ENCODE results near the gene COL1A2.

The COL1A2 gene

GRCh38 chr7:94414980-94415379, 20.3 kb downstream of the COL1A2 start:
- Histone ChIP-seq H3K4me1 (ENCODE audit: control insufficient read depth in 1 of 2, insufficient read depth in 1 of 2, low read depth in 1 of 2, low read length in 1 of 2) (no peaks in the 10 kb centered on the region), H3K27ac (no peak overlapping the region), H3K4me3 (ENCODE audit: low read depth in 1 of 2, low read length in 1 of 2) (no peak overlapping the region), H3K27me3 (no peaks in the 10 kb centered on the region), H3K36me3 (no peaks in the 10 kb centered on the region), H3K9me3 (no peaks in the 10 kb centered on the region)
- TF ChIP-seq CTCF (IDR thresholded peaks at IDR 0.05) = no peak

- Histone ChIP-seq H3K4me3 (ENCODE audit: low read depth in 1 of 2, low read length in 1 of 2) (no peak overlapping the region), H3K9me3 (no peaks in the 10 kb centered on the region), H3K27me3 (no peaks in the 10 kb centered on the region), H3K27ac (no peak overlapping the region), H3K36me3 (no peaks in the 10 kb centered on the region), H3K4me1 (ENCODE audit: control insufficient read depth in 1 of 2, insufficient read depth in 1 of 2, low read depth in 1 of 2, low read length in 1 of 2) (no peaks in the 10 kb centered on the region)
- TF ChIP-seq CTCF (IDR thresholded peaks at IDR 0.05) = no peak
Observed at GRCh38 chr7:94417306-94417705, 22.6 kb downstream of the COL1A2 start.

GRCh38 chr7:94417901-94418300, 23.2 kb downstream of the COL1A2 start:
- Histone ChIP-seq H3K27me3 (no peaks in the 10 kb centered on the region), H3K36me3 (no peaks in the 10 kb centered on the region), H3K27ac (no peak overlapping the region), H3K9me3 (no peaks in the 10 kb centered on the region), H3K4me3 (ENCODE audit: low read depth in 1 of 2, low read length in 1 of 2) (no peak overlapping the region), H3K4me1 (ENCODE audit: control insufficient read depth in 1 of 2, insufficient read depth in 1 of 2, low read depth in 1 of 2, low read length in 1 of 2) (no peaks in the 10 kb centered on the region)
- TF ChIP-seq CTCF (IDR thresholded peaks at IDR 0.05) = no peak

GRCh38 chr7:94418851-94419250, 24.2 kb downstream of the COL1A2 start:
- no peak overlapping the region for H3K4me3 ChIP-seq (ENCODE audit: low read depth in 1 of 2, low read length in 1 of 2)
- no peaks in the 10 kb centered on the region for H3K4me1 ChIP-seq (ENCODE audit: control insufficient read depth in 1 of 2, insufficient read depth in 1 of 2, low read depth in 1 of 2, low read length in 1 of 2)
- no peak for TF ChIP-seq CTCF (IDR thresholded peaks at IDR 0.05)
- H3K27me3 ChIP-seq = no peaks in the 10 kb centered on the region
- no peak overlapping the region for H3K27ac ChIP-seq
- no peaks in the 10 kb centered on the region for H3K36me3 ChIP-seq
- no peaks in the 10 kb centered on the region for H3K9me3 ChIP-seq

- no peaks in the 10 kb centered on the region for H3K27me3 ChIP-seq
- no peaks in the 10 kb centered on the region for H3K4me1 ChIP-seq (ENCODE audit: control insufficient read depth in 1 of 2, insufficient read depth in 1 of 2, low read depth in 1 of 2, low read length in 1 of 2)
- no peak overlapping the region for H3K27ac ChIP-seq
- TF ChIP-seq CTCF (IDR thresholded peaks at IDR 0.05) = no peak
- H3K4me3 ChIP-seq (ENCODE audit: low read depth in 1 of 2, low read length in 1 of 2) = no peak overlapping the region
- no peaks in the 10 kb centered on the region for H3K36me3 ChIP-seq
- H3K9me3 ChIP-seq = no peaks in the 10 kb centered on the region
Observed at GRCh38 chr7:94420328-94420727, 25.6 kb downstream of the COL1A2 start.

- H3K4me3 ChIP-seq (ENCODE audit: low read depth in 1 of 2, low read length in 1 of 2) = no peak overlapping the region
- H3K36me3 ChIP-seq = no peaks in the 10 kb centered on the region
- TF ChIP-seq CTCF (IDR thresholded peaks at IDR 0.05) = no peak
- no peaks in the 10 kb centered on the region for H3K4me1 ChIP-seq (ENCODE audit: control insufficient read depth in 1 of 2, insufficient read depth in 1 of 2, low read depth in 1 of 2, low read length in 1 of 2)
- H3K9me3 ChIP-seq = no peaks in the 10 kb centered on the region
- no peak overlapping the region for H3K27ac ChIP-seq
- H3K27me3 ChIP-seq = no peaks in the 10 kb centered on the region
Observed at GRCh38 chr7:94421681-94422080, 27.0 kb downstream of the COL1A2 start.

Data from neutrophil (primary cell).